Measurements from ENCODE around the gene PACRG.

- TF ChIP-seq ZNF274 (IDR thresholded peaks at IDR 0.05; ENCODE audit: low read depth, low read length) (no peak), SUZ12 (IDR thresholded peaks at IDR 0.05; ENCODE audit: extremely low read depth, insufficient read depth, insufficient read length) (no peak)
Measured at GRCh38 chr6:163259689-163260088, 531.9 kb downstream of the PACRG start.

All from NT2/D1 (cell line).